Right lobe of liver (tissue), 4 donors: ENCODE measurements around the gene ITPRID2.

Experiments
- CTCF ChIP-seq, 4 donors: fragments of 200-600 bp in 3 of 4; fragments of 450-650 bp in 1 of 4; IDR thresholded peaks; one replicate each; pipeline versions ENCODE4 v1.5.1 to v1.8.0; 2016 to 2022; ENCODE audit warnings: antibody characterized with exemption in 4 of 4, mild to moderate bottlenecking in 2 of 4
- POLR2A ChIP-seq: fragments of 450-650 bp; IDR thresholded peaks from one replicate; pipeline ENCODE4 v1.6.1; 2017; ENCODE audit warnings: antibody characterized with exemption, mild to moderate bottlenecking
- donor health status: DM: no; HTN: no; CAD: no.
- donor health status: DM: no; HTN: no; CAD: no.
- donor health status: DM: no; HTN: yes; CAD: no.

DNA sequence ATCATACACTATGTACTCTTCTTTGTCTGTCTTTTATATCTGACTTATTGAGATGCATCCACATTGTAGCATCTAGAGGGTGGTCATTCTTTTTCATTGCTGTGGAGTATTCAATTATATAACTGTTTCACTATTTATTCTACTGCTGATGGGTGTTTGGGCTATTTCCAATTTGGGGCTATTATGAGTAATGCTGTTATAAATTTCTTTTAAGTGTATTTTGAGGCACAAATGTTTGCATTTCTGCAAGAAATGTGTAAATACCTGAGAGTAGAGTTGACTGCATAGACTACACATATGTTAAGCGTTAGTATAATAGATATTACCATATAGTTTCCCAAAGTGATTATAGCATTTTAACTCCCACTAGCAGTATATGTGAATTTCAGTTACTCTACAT, 67.2 kb downstream of the ITPRID2 start:
- TF ChIP-seq CTCF (IDR thresholded peaks at IDR 0.05) (no peak), POLR2A (no peak)
